Measurements from ENCODE around the gene SEMA5A. TPM values are rescaled to one million over a fixed set of nuclear protein-coding genes. Genes with fewer than 3 reads are reported as not detected.

Gene SEMA5A
- total and polyA plus RNA-seq, 8 donors: 18.2 to 29.5 (median 20.8) TPM

DNA sequence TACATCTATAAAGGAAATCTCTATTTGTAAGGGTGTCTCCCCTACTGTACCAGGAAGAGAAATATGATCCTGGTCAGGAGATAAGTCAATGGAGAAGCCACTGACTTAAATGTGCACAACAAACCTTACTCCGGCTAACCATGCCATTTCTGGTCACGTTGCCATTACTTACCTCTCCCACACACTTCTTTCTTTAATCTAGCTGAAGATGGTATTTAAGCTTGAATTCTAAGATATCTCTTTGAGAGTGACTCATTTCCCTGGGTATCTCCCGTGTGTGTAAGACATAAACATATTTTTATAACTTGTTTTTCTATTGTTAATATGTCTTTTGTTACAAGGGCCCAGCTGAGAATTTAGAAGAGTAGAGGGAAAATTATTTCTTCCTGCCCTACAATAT is 296.6 kb downstream of the SEMA5A start:
- no peaks in the 10 kb centered on the region for H3K27me3 ChIP-seq
- H3K9me3 ChIP-seq: no peaks in the 10 kb centered on the region
- H3K4me3 ChIP-seq: no peak overlapping the region
- H3K27ac ChIP-seq: no peak overlapping the region
- H3K4me1 ChIP-seq: no peaks in the 10 kb centered on the region
- no peaks in the 10 kb centered on the region for H3K36me3 ChIP-seq
- no peak for DNase-seq
- TF ChIP-seq, protein P1, sequence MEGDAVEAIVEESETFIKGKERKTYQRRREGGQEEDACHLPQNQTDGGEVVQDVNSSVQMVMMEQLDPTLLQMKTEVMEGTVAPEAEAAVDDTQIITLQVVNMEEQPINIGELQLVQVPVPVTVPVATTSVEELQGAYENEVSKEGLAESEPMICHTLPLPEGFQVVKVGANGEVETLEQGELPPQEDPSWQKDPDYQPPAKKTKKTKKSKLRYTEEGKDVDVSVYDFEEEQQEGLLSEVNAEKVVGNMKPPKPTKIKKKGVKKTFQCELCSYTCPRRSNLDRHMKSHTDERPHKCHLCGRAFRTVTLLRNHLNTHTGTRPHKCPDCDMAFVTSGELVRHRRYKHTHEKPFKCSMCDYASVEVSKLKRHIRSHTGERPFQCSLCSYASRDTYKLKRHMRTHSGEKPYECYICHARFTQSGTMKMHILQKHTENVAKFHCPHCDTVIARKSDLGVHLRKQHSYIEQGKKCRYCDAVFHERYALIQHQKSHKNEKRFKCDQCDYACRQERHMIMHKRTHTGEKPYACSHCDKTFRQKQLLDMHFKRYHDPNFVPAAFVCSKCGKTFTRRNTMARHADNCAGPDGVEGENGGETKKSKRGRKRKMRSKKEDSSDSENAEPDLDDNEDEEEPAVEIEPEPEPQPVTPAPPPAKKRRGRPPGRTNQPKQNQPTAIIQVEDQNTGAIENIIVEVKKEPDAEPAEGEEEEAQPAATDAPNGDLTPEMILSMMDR (IDR thresholded peaks at IDR 0.05): no peak
- intact Hi-C loops (cut with DNase I): no loop called here
- no peak for ATAC-seq

DNA sequence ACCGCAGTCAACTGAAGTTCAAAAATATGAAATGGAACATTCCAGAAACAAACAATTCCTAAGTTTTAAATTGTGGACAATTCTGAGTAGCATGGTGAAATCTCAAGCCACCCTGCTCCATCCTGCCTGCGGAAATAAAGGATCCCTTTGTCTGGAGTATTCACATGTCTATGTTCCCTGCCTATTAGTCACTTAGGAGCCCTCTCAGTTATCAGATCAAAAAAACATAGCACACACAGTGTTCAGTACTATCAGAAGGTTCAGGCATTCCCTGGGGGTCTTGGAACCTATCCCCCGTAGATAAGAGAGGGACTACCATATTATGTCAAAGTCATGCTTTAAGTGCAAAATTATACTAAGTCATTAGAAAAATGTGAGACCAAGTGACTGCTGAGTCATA is 300.8 kb downstream of the SEMA5A start:
- H3K27ac ChIP-seq: no peak overlapping the region
- ATAC-seq (no peak), DNase-seq (no peak)
- no peaks in the 10 kb centered on the region for H3K27me3 ChIP-seq
- H3K9me3 ChIP-seq: no peaks in the 10 kb centered on the region
- TF ChIP-seq, protein P1 (IDR thresholded peaks at IDR 0.05): no peak
- H3K4me1 ChIP-seq: no peaks in the 10 kb centered on the region
- intact Hi-C loops (cut with DNase I): no loop called here
- no peaks in the 10 kb centered on the region for H3K36me3 ChIP-seq
- no peak overlapping the region for H3K4me3 ChIP-seq

DNA sequence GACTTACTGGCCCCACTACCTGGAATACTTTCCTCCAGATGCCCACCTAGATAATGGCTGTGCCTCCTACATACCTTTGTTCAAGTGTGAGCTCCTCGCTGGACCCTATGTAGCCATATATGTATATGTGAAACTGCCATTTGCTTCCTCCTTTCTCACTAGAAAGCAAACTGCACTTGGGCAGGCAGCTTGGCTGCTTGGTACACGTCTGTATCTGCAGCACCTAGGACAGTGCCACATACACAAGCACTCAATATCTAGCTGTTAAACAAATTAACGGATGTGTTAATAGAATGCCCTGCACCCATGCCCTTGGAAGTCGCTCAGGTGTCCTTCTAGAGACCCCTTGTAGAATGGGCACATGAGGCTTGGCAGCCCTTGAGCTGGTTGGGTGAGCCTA is 301.5 kb downstream of the SEMA5A start:
- no peak overlapping the region for H3K27ac ChIP-seq
- no peaks in the 10 kb centered on the region for H3K4me1 ChIP-seq
- no peaks in the 10 kb centered on the region for H3K36me3 ChIP-seq
- DNase-seq (no peak), ATAC-seq (no peak)
- TF ChIP-seq, protein P1 (IDR thresholded peaks at IDR 0.05): no peak
- intact Hi-C loops (cut with DNase I): no loop called here
- H3K9me3 ChIP-seq: no peaks in the 10 kb centered on the region
- H3K4me3 ChIP-seq: no peak overlapping the region
- no peaks in the 10 kb centered on the region for H3K27me3 ChIP-seq

DNA sequence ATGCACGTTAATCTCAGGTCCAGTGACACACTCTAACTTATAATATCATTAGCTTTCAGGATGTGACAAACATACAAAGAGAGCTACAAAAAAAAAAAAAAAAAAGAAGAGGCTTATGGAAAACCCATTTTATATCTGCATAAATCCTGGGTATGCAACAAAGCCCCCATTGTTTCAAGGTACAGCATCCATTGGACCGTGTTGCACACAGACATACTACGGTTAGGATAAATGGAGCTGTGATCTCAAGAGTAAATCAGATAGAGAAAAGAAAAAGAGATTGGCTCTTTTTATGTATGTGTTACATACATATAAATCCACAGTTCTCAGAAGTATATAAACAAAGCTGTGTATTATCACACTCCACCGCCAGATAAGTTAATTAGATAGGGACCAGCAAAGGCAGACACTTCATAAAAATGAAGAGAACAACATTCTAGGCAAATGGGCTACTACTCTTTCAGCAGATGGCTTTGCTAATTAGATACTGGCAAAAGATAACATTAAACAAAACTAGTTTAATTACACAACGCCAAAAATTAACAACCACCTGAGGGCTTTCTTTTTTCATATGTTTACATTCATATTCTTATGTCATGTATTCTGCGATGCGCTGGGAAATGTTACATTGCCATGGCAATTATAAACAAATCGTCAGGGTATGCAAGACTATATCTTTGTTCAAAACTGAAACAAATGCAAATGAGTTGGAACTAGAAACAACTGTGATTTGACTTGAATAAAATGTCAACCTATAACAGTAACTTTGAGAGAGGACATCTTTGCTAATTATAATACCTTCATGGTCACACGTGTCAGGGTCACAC is 304.2 kb downstream of the SEMA5A start:
- no peak for DNase-seq
- intact Hi-C loops (cut with DNase I): no loop called here
- no peaks in the 10 kb centered on the region for H3K27me3 ChIP-seq

DNA sequence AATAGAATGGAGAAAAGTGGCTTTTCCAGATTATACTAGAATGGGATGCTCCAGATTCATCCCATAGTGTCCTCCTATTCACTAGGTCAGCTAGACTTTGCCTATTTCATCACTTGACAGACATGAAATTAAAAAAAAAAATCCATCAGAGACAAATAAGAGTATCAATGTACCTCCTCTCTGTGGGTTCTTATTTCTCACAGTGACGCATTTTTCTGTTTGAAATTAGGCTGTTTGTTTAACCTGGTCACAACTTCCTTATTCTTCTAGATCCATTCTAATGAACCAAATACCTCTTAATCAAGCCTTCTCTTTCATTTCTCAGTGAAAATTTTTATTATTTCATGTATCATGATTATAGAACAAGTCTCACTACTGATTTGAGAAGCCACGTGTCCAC is 305.4 kb downstream of the SEMA5A start:
- TF ChIP-seq, protein P1 (IDR thresholded peaks at IDR 0.05): no peak
- ATAC-seq (no peak), DNase-seq (no peak)
- Histone ChIP-seq H3K27ac (no peak overlapping the region), H3K4me3 (no peak overlapping the region), H3K36me3 (no peaks in the 10 kb centered on the region), H3K4me1 (no peaks in the 10 kb centered on the region), H3K9me3 (no peaks in the 10 kb centered on the region), H3K27me3 (no peaks in the 10 kb centered on the region)
- intact Hi-C loops (cut with DNase I): no loop called here

More for the DNA sequence above, 304.2 kb downstream of the SEMA5A start:
- Histone ChIP-seq H3K4me3 (no peak overlapping the region), H3K27ac (no peak overlapping the region), H3K36me3 (no peaks in the 10 kb centered on the region), H3K4me1 (no peaks in the 10 kb centered on the region), H3K9me3 (no peaks in the 10 kb centered on the region)
- TF ChIP-seq, protein P1 (IDR thresholded peaks at IDR 0.05): no peak
- ATAC-seq: no peak
